HTERT RPE-1 (cell line): ENCODE measurements around the gene IL17RB.

ENCODE experiments used
- in situ Hi-C: fragments of 300-500 bp; cut with MboI; formaldehyde crosslinking; loops from 4 replicates; pipeline ENCODE4 v1.14.3; 2020; ENCODE audit warnings: low sequenced_read_pairs

IL17RB gene, protein sequence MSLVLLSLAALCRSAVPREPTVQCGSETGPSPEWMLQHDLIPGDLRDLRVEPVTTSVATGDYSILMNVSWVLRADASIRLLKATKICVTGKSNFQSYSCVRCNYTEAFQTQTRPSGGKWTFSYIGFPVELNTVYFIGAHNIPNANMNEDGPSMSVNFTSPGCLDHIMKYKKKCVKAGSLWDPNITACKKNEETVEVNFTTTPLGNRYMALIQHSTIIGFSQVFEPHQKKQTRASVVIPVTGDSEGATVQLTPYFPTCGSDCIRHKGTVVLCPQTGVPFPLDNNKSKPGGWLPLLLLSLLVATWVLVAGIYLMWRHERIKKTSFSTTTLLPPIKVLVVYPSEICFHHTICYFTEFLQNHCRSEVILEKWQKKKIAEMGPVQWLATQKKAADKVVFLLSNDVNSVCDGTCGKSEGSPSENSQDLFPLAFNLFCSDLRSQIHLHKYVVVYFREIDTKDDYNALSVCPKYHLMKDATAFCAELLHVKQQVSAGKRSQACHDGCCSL

DNA sequence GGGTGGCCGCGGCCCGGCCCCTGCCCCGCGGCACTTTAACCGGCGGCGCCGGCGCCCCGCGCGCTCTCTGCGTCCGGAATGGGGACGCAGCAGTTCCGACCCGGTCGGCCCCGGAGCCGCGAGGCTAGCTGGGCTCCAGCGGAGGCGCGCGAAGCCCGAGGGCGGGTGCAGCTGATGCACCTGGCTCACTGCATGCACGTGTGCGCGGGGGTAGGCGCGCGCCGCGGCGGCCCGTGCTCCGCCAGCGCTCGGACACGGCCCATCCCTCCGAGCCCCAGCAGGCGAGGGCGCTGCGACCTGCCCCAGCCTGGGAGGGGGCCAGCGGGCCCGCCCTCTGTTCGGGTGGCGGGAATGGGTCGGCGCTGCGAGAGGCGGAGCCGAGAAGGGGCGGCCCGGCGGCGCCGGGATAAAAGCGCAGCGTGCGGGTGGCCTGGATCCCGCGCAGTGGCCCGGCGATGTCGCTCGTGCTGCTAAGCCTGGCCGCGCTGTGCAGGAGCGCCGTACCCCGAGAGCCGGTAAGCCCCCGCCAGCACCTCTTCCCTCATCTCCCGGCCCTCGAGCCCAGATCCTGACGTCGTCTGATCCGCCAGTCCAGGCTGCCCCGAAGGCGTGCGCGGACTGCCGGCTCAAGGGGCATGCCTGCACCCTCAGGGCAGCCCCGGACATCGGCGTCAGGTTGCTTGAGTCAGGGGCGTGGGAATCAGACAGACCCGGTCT is at the start of gene IL17RB, which contains the start of gene CHDH:
TSS of gene IL17RB (plus strand) at position 435 of the 717 bp plus-strand sequence. CDS start at position 456, 21 bp downstream.
TSS of gene CHDH (minus strand) at position 286 of the 717 bp plus-strand sequence. CDS start 22,411 bp downstream, outside the sequence.
- in situ Hi-C loops, result no loop called here

- in situ Hi-C loops, result no loop called here
Observed at GRCh38 chr3:53798144-53798543, 48.2 kb upstream of the IL17RB start.

DNA sequence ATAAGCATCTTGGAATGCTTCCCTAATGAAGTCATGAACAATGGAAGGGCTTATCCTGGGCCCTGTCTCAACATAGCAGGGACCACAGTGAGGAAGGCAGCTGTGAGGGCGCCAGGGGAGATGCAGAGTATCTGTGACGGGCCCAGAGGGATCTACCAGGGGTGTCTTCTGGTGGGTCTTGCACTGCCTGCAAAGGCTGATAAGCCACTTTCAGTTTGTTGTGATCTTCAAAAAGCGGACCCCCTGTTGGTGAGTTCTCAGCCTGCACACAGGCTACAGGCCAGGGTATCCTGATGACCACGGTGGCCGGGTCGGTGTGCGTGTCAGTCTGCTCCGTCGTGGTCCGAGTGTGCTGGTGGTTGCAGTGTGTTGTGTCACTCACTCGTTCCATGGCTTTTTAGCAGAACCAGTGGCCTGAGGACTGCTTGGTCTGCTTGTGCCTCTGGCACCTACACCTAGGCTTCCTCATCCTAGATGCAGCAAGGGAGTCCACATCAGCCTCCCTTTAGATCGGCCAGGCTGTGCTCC is 47.0 kb upstream of the IL17RB start:
- in situ Hi-C loops, result no loop called here

DNA sequence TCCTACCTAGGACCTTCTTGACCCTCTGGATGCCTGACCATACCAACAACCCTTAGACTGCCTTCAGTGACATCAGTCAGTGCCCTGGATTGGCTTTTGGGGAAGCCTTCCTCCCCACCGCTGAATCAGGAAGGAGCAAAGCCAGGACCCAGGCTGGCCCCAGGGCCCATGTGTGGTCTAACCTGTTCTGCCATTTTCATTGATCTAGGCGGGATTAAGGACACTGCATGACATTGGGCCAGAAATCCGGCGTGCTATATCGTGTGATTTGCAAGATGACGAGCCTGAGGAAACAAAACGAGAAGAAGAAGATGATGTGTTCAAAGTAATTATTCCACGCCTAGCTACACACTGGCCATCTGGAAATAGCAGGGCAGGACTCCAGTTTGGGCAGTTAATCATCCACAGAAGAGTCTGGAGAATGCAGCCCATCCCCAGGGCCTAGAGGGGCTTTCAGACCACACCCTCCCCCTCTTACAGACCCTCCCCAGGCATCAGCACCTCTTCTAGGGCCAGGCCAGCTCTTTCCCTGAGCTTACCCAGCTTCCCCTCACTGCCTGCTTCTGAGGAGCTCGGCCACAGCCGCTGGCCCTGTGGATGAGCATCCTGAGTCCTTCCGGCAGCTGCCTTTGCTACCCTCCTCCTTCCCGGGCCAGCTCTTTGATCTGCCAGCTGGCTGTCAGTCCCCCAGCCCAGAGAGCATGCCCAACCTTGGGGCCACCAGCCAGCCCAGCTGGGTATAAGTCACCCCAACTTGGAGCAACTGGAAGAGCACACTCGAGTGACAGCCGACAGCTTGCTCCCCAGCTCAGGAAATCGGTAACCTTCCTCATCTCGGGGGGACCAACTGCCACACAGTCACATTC is 46.1 kb upstream of the IL17RB start:
- in situ Hi-C loops, result no loop called here

DNA sequence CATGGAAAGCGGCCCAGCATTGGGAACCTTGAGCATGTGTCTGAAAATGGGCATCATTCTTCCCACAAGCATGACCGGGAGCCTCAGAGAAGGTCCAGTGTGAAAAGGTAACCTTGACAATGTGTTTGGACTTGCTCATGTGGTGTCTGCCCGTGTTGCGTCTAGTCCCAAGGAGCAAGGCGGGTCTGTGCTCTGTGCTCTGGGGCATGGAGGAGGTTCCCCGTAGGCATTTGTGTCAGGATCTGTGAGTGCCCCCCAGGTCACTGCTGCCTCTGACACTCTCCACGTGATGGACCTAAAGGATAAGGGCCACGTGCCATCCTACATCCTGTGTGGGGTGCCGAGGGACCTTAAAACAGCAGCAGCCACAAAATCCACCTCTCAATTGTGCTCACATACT is 45.0 kb upstream of the IL17RB start:
- in situ Hi-C loops, result no loop called here

GRCh38 chr3:53802256-53802880 is 44.0 kb upstream of the IL17RB start:
- in situ Hi-C loops, result no loop called here

DNA sequence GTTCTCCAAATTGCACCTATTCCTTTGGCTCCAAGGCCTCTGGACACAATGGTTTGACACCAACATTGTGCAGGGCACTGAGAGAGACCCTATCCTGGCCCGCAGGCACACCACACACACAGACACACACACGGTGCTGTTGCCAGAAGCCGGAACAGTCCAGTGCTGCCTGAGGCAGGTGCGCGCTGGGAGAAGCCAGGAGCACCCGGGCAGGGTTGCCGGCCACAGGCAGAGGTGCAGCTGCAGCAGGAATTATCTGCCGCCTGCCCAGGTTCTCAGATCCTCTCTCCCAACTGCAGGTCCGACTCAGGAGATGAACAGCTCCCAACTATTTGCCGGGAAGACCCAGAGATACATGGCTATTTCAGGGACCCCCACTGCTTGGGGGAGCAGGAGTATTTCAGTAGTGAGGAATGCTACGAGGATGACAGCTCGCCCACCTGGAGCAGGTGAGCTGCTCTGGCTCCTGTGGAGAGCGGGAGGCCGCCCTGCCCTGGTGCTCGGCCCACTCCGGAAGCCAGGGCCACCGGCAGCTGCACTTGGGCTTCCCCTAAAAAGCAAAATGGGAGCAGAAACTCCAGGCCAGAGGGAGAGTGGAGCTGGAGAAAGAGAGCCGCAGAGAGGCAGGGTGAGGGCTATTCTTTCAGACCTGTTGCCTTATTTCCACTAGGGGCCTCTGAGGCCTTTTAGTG is 43.1 kb upstream of the IL17RB start:
- in situ Hi-C loops, result no loop called here

- in situ Hi-C loops, result no loop called here
Observed at GRCh38 chr3:53803816-53804695, 42.3 kb upstream of the IL17RB start.

DNA sequence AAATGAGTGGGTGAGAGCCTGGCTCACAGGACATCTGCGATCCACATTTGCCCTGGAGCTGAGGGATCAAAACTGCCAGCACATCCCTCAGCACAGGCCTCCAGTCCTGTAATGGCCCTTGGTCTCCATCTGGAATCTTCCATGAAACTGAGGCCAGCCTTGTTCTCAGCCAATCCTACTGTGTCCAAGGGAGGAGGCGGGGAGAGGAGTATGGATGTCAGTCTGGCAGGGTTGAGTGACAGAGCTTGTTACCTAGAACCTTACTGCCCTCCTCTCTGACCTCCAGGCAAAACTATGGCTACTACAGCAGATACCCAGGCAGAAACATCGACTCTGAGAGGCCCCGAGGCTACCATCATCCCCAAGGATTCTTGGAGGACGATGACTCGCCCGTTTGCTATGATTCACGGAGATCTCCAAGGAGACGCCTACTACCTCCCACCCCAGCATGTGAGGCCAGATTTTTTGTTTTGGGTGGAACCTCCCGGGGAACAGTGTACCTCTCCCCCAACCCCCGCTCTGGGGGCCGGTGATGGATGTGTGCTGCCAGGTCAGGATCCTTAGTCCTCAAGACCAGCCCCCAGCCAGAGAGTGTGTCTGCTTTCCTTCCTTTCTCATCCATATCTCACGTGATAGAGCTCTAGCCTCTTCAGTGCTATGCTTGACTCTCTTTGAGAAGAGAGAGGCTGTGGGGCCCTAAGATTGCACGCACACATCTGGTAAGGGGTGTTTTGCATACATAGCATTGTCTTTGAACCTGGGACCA is 41.5 kb upstream of the IL17RB start:
- in situ Hi-C loops, result no loop called here

- in situ Hi-C loops, result no loop called here
Observed at GRCh38 chr3:53805463-53806159, 40.8 kb upstream of the IL17RB start.

- in situ Hi-C loops, result no loop called here
Observed at GRCh38 chr3:53806182-53807116, 39.9 kb upstream of the IL17RB start.

- in situ Hi-C loops, result no loop called here
Observed at GRCh38 chr3:53807117-53807810, 39.1 kb upstream of the IL17RB start.

DNA sequence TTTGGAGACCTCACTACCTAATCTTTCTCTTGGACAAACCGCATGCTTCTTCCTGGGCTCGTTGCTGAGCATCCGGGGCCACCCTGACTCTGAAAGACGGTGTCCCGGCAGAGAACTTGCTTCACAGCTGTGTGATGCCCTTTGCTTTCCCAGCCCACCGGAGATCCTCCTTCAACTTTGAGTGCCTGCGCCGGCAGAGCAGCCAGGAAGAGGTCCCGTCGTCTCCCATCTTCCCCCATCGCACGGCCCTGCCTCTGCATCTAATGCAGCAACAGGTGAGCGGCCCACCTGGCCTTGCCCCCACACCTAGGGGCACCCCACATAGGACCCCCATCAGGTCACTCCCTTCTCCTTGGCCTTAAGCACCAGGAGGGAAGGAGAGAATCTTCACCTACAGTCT is 37.9 kb upstream of the IL17RB start:
- in situ Hi-C loops, result no loop called here

DNA sequence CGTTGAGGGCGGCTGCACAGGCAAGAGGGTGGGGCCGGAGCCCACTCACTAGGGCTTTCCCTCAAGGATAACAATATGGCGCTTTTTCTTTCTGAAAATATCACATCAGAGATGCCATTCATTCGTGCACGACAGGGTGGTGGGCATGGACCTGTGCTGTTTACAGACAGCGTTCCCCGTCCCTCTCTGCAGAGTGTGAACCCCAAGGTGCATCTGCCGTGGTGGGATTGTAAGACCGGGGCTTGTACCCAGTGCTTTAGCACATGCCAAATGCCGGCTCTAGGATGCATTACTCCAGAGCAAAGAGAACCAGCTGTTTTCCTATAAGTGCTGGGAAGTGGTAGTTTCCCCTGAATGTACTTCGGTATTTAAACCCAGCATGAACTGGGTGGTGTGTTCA is 37.1 kb upstream of the IL17RB start:
- in situ Hi-C loops, result no loop called here

- in situ Hi-C loops, result no loop called here
Observed at GRCh38 chr3:53809764-53810400, 36.5 kb upstream of the IL17RB start.
